GM11168 (cell line): ENCODE results near the gene CAMTA1.

Experiments
- in situ Hi-C: fragments of 300-500 bp; cut with MboI; formaldehyde crosslinking; loops from one replicate; pipeline ENCODE4 v1.12.0; 2022; ENCODE audit warnings: low sequenced_read_pairs; ENCODE audit not compliant: unreplicated experiment

CAMTA1 gene

DNA sequence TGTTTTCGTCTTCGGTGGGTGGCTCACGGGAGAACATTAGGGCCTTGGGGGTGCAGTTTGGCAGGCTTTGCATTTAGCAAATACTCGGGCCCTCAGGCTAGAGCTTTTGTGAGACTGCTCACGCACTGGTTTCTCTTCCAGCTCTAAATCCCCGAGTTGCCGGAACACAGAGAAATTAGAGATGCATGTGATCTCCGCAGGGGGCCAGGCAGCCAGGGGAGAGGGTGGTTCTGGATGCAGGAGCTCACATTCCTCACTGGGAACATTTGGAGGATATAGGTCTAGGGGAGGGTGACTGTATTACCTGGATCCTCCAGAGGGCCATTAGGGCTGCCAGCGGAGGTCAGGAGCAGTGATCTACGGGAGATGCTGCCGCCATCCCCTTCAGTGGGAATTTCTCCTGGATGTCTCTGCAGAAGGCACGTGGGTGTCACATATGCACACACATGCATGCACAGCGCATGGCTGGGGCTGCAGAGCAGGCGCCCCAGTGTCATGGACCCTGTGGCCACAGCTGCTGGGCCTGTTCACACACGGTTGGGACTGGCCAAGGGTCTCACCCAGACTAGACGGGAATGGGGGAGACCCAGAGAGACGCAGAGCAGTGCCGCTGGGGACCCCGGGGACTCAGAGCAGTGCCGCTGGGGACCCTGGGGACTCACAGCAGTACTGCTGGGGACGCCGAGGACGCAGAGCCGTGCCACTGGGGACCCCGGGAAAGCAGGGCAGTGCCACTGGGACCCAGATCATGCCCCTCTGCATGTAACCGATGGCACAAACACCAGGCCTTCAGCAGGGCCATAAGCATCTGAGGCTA, 258.7 kb downstream of the CAMTA1 start:
- in situ Hi-C loops, result no loop called here

DNA sequence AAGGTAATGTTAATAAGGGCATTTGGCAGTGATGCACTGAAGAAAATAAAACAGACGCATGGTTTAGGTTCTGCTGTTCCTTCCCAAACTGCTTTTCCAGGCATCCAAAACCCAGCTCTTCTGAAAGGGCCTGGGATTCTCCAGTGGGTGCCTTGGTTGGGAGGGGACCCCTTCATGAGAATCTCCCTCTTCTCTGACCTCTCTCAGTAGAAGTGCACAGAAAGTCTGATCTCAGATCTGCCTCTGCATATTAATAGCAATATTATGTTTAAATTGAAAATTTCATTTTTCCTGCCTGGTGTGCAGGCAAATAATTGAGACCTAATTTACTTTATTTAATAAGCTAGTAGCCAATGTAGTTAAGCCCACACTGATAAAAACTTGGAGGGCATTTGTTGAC, 260.6 kb downstream of the CAMTA1 start:
- in situ Hi-C loops, result no loop called here

- in situ Hi-C loops, result no loop called here
Observed at GRCh38 chr1:7046314-7046713, 261.1 kb downstream of the CAMTA1 start.

GRCh38 chr1:7046891-7047290, 261.6 kb downstream of the CAMTA1 start:
- in situ Hi-C loops, result no loop called here

GRCh38 chr1:7047866-7048265, 262.6 kb downstream of the CAMTA1 start:
- in situ Hi-C loops, result no loop called here

DNA sequence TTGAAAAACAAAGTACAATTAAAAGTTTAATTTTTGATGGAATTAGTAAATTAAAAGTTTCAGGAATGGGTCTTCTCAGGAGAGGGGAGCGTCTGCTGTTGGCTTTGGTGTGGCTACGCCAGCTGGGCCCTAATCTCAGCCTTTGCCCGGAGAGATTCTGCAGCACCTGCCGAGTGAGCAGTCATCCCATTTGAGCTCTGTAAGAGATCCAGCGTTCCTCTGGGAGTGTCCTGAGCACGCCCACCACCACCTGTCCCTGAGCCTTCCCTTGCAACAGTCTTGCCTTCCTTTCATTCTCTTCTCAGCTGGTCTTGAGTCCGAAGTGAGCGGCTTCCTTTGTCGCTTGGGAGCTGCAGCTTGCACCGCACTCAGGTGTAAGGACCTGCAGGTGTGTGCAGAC, 263.1 kb downstream of the CAMTA1 start:
- in situ Hi-C loops, result no loop called here

GRCh38 chr1:7049913-7050625, 264.8 kb downstream of the CAMTA1 start:
- in situ Hi-C loops, result loop anchor here (25.0 kb wide), 2 partner anchors 313 to 587 kb away; no protein-coding TSS in a partner anchor

- in situ Hi-C loops, result loop anchor here (25.0 kb wide), 2 partner anchors 314 to 586 kb away; no protein-coding TSS in a partner anchor
Observed at GRCh38 chr1:7050751-7051665, 265.8 kb downstream of the CAMTA1 start.

- in situ Hi-C loops, result loop anchor here (25.0 kb wide), 2 partner anchors 315 to 585 kb away; no protein-coding TSS in a partner anchor
Observed at GRCh38 chr1:7052701-7053100, 267.4 kb downstream of the CAMTA1 start.

DNA sequence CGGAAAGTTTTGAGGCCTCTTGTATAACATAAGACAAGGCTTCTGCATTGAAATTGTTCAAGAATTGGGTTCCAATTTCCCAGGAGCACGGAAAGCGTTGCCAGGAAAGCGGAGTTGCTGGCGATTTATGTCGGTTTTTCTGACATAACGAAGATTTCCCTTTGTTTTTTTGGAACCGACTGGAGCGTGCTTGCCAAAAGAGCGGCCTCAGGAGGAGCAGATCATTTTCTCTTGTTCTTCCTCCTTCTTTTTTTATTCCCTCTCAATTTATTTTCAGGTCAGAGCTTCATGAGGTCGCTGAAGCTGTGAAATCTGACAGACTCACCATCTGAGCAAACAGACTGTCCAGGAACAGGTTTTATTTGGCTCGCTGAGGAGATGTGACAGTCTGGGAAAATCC, 275.5 kb downstream of the CAMTA1 start:
- in situ Hi-C loops, result loop anchor here (25.0 kb wide), 2 partner anchors 323 to 577 kb away; no protein-coding TSS in a partner anchor

DNA sequence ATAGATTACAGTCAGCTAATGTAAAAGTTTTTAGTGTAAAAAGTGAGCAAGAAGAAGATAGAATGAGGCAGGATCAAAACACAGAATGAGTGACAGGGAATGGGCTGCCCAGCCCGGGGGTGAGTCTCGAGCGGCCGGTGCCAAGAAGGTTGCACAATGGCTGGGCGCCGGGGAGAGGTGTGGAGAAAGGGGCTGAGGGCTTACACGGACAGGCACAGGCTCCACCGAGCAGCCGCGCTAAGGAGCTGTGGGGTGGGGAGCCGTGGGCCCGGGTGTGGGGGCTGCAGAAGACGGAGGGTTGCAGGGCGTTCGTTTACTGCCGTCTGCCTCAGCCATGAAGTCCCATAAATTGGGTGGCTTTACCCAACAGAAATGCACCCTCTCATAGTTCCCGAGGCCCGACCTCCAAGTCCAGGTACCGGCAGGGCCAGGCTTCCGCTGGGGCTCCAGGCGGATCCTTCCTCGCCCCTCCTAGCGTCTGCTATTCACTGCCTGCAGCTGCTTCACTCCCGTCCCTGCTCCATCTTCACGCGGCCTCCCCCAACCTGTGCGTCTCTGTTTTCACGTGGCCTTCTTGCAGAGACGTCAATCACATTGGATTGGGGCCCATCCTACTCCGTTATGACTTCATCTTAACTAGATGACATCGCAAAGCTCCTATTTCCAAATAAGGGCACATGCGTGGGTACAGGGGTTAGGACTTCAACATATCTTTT, 277.2 kb downstream of the CAMTA1 start:
- in situ Hi-C loops, result loop anchor here (25.0 kb wide), 2 partner anchors 325 to 575 kb away; no protein-coding TSS in a partner anchor

- in situ Hi-C loops, result loop anchor here (25.0 kb wide), 2 partner anchors 327 to 573 kb away; no protein-coding TSS in a partner anchor
Observed at GRCh38 chr1:7063981-7064380, 278.7 kb downstream of the CAMTA1 start.

DNA sequence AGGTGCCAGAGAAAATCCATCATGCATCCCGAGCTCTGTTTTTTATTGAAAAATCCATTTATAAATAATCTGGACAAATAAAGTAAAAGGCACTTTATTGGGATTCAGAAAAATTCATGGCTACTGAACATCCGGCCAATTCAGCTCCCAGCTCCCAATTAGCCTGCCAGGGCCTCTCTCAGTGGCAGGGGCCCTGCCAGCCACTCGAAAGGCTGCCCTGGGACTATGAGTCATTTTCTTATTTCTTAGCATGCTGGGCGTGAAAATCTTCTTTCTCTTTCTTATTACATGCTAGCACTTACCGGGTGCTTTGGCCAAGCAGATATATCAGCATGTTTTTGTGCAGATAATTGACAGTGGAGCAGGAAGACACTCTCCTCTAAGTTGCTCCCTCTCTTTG, 283.3 kb downstream of the CAMTA1 start:
- in situ Hi-C loops, result loop anchor here (25.0 kb wide), 2 partner anchors 331 to 569 kb away; no protein-coding TSS in a partner anchor

- in situ Hi-C loops, result loop anchor here (25.0 kb wide), 2 partner anchors 333 to 567 kb away; no protein-coding TSS in a partner anchor
Observed at GRCh38 chr1:7069931-7070330, 284.7 kb downstream of the CAMTA1 start.

DNA sequence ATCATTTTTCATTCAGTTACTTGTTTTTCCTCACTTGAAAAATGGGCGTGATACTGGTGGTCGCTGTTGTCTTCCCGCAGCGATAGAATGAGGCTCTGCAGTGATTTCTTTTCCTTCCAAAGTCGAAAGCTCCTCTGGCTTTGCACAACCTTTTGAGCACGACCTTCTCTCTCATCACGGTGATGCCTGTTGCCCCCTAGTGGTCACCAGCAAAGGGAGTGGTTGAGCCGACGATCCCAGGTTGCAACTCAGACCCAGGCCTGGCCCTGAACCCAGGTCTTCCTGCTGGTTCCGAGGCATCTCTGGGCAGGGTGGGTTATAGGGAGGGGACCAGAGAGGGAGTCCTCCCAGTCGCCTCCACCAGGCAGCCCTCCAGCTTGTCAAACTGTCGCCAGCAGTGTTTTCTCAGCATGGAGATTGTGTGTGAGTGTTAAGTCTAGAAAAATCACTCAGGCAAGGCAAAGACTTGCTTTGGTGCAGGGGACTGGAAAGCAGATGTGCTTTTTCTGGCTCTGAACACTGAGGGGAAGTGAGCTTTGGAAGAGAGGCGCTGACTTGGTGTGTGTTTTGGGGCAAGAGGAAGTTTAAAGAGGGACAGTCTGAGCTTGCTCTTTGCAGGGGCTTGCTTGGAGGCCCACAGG, 285.3 kb downstream of the CAMTA1 start:
- in situ Hi-C loops, result loop anchor here (25.0 kb wide), 2 partner anchors 333 to 567 kb away; no protein-coding TSS in a partner anchor

- in situ Hi-C loops, result no loop called here
Observed at GRCh38 chr1:7076117-7076516, 290.9 kb downstream of the CAMTA1 start.

GRCh38 chr1:7076572-7076971, 291.3 kb downstream of the CAMTA1 start:
- in situ Hi-C loops, result no loop called here

GRCh38 chr1:7077136-7077535, 291.9 kb downstream of the CAMTA1 start:
- in situ Hi-C loops, result no loop called here

GRCh38 chr1:7077970-7078369, 292.7 kb downstream of the CAMTA1 start:
- in situ Hi-C loops, result no loop called here
